AG09309 (cell line): ENCODE data around the gene EPS8L3.

Experiments used
- DNase-seq: peaks from one replicate; pipeline ENCODE4 v3.0.0-alpha.2; 2010; ENCODE audit warnings: low read depth
- H3K4me3 ChIP-seq: 2 replicates; pipeline ENCODE4 v1.5.1; 2011; ENCODE audit warnings: mild to moderate bottlenecking, low read depth, low read length, moderate library complexity; ENCODE audit not compliant: control insufficient read depth
- CTCF ChIP-seq: IDR thresholded peaks from 2 replicates; pipeline ENCODE4 v1.5.1; 2011; ENCODE audit warnings: mild to moderate bottlenecking, low read depth, low read length, inconsistent platforms; ENCODE audit not compliant: insufficient read depth, control insufficient read depth; ENCODE audit errors: missing control alignments

Gene EPS8L3

GRCh38 chr1:109740615-109741373, 22.9 kb downstream of the EPS8L3 start, which contains the start of gene GSTM3:
TSS of gene GSTM3 (minus strand) at chr1:109741038. CDS start at chr1:109740287, 751 bp downstream.
- peak within 1 kb of the TSS; percentile 85 for H3K4me3 ChIP-seq
- DNase-seq = no peak
- TF ChIP-seq CTCF = no peak

- no peak for TF ChIP-seq CTCF
- no peak for DNase-seq
- peak overlapping the region; percentile 85 for H3K4me3 ChIP-seq
Measured at GRCh38 chr1:109739738-109740614, 23.7 kb downstream of the EPS8L3 start.

- no peak for DNase-seq
- TF ChIP-seq CTCF = no peak
- no peak overlapping the region for H3K4me3 ChIP-seq
Measured at GRCh38 chr1:109733236-109733870, 30.4 kb downstream of the EPS8L3 start.

- TF ChIP-seq CTCF = no peak
- no peak overlapping the region for H3K4me3 ChIP-seq
- no peak for DNase-seq
Measured at GRCh38 chr1:109732390-109732881, 31.3 kb downstream of the EPS8L3 start.

DNA sequence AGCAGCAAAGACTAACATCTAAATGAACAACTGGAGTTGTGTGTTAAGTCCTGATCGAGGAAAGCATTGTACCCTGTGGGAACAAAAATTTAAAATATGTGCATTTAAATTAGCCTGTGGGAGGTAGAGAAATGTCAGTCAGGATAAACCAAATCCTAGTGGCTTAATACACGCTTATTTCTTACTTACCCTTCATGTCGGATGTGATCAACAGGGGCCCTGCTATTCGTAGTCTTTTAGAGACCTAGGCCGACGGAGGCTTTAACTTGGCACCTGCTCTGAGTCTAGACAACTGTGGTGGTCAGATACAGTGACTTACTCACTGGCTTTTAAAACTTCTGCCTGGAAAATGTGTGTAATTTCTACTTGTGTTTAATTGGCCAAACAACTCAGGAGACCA, 33.1 kb downstream of the EPS8L3 start:
- no peak overlapping the region for H3K4me3 ChIP-seq
- TF ChIP-seq CTCF = no peak
- no peak for DNase-seq

- TF ChIP-seq CTCF = no peak
- no peak for DNase-seq
- no peak overlapping the region for H3K4me3 ChIP-seq
Measured at GRCh38 chr1:109728870-109729269, 34.9 kb downstream of the EPS8L3 start.
